Skin epidermis (tissue), 12 donors: ENCODE measurements around the gene VSX1.

Experiments used
- H3K27ac ChIP-seq, 21 experiments: fragments of 200-600 bp; sonication (generic) in 11 of 21; one replicate each; pipeline ENCODE4 v1.5.0; 2020; ENCODE audit warnings: mild to moderate bottlenecking in 3 of 21, inconsistent platforms in 2 of 21, moderate library complexity in 2 of 21
- H3K4me3 ChIP-seq, 7 experiments: fragments of 200-600 bp; sonication (generic) in 2 of 7; one replicate each; pipeline ENCODE4 v1.5.0; 2020; ENCODE audit warnings: inconsistent platforms in 2 of 7, mild to moderate bottlenecking in 2 of 7, moderate library complexity in 1 of 7

VSX1 gene

DNA sequence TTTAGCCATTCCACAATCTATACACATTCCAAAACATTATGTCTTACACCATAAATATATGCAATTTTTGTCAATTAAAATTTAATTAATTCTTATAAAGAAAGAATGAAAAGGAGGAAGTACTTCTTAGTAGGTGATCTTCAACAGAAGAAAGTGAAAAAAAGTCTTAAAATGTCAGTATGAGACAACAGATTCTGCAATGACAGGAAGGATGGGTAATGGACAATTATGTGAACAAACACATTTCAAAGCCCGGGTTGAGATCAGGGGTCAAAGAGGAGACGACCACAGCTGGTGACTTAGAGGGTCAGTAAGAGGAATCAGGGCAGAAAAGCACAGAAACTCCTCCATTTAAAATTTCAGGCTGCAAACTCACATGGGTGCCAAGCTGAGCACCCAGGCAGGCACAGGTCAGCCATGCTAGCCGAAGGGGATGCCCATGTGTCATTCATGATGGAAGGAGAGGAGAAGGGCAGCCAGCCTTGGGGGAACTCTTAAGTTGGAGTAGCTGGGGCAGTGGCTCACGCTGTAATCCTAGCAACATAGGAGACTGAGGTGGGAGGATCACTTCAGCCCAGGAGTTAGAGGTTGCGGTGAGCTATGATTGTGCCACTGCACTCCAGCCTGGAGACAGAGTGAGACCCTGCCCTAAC, 11.0 kb downstream of the VSX1 start:
- no peak overlapping the region for H3K27ac ChIP-seq
- no peak overlapping the region for H3K4me3 ChIP-seq

DNA sequence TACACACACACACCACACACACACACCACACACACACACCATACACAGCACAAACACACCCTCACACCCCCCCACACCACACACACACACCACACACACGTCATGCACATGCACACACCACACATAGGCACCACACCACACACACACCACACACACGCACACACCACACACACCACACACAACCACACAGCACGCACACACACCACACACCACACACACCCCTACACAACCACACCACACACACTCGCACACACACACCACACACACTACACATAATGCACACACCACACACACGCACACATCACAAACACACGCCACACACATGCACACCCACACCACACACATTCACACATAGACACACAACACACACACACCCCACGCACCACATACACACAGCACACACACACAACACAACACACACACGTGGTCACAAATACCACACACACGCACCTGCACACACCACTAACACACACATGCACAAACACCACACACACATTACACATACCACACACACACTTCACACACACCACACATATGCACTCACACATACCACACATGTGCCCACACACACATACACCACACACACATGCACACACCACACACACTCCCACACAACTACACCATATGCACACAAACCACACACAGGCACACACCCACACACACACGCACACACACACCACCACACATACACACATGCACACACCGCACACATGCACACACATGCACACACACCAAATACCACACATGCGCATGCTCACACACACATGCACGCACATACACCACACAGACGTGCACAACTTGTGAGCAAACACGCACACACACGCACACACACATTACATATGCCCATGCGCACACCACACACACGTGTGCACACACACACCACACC, 14.6 kb downstream of the VSX1 start:
- no peak overlapping the region for H3K4me3 ChIP-seq

DNA sequence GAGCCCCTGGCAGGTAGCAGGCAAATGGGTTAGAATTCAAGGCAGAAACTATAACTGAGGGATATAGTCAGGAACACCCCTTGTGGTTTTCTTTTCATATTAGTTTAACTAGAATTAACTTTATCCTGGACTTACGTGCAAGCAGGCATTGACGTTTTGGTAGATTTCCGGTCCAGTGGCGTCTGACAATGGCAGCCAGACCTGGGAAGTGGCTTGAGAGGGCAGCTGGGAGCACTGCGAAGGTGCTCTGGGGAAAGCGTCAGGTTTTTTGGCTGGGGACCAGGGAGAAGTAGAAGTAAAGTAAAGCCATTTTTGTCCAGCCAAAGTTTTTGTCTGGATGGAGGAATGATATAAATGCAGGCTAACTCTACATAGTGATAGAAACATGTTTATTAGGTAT, 15.6 kb downstream of the VSX1 start:
- H3K27ac ChIP-seq: no peak overlapping the region

More for the DNA sequence above, 14.6 kb downstream of the VSX1 start:
- no peak overlapping the region for H3K27ac ChIP-seq

DNA sequence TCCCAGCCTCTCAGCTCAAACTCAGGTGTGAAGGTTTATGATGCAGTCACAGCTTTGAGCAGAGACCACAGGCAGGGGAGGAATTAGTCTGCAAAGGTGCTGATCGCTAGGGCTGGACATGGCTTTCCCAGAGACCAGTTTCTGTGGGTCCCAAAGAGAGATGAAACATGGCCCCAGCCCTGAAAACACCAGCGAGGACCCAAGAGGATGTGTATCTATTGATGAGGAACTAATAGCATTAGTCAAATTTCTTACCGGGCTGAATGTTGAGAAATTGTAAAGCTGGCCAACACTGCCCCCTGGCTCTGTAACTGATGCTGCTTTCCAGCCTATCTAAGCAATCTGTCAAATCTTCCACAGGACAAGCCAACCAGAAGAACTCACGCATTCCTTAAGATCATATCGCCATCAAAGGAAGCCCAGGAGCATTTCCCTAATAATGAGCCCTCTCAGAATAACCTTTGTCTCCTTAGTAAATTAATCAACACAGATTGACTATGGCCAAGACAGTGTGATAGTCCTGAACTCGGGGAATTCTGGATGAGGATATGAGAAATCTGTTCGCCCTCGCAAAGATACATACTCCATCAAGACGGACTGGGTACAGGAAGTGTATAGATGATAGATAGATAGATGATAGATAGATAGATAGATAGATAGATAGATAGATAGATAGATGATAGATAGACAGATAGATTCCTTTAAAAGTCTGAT, 16.2 kb downstream of the VSX1 start:
- Histone ChIP-seq H3K27ac (no peak overlapping the region), H3K4me3 (no peak overlapping the region)

More for the DNA sequence above, 15.6 kb downstream of the VSX1 start:
- no peak overlapping the region for H3K4me3 ChIP-seq

DNA sequence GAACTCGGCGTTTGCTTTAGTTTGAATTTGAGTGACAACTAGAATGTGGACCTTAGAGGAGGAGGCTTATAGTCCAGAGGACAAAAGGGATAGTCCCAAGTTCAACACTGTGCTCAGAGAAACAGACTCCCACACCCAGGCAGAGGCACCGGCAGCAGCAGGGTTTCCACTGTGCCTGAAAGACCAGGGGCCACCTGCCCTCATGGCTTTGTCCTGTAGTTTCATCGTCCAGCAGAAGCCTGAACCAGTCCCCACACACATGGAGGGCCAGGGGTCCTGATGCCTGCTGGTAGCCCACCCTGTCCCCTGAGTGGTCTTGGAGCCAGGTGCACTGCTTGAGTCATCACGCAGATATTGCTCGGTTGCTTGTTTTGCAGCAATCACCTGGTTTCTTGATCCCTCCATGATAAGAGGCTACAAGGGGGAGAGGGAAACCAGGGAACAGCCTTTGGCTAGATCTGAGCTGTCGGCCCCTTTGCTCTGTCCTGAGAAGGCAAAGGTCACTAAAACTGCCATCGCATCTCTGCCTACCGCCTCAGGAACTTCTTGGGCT, 16.8 kb downstream of the VSX1 start:
- Histone ChIP-seq H3K27ac (no peak overlapping the region), H3K4me3 (no peak overlapping the region)

DNA sequence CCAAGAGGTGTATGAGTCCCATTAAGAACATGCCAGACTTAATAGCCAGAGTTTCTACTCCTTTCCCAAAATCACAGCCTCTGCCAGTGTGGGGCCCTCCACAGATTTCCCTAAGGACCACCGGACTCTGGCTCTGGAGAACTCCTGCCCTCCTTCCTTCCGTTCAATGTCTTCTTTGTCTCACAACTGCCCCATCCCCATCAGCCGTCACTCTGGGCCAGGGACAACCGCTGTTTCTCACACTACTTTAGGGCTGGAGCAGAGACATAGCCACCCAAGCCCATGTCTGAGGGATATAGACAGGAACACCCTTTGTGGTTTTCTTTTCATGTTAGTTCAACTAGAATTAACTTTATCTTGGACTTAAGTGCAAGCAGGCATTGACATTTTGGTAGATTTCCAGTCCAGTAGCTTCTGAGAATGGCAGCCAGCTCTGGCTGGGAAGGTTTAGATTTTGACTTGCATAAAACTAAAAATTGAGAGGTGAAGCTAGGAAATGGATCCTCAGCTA, 17.3 kb downstream of the VSX1 start:
- Histone ChIP-seq H3K4me3 (no peak overlapping the region), H3K27ac (no peak overlapping the region)

DNA sequence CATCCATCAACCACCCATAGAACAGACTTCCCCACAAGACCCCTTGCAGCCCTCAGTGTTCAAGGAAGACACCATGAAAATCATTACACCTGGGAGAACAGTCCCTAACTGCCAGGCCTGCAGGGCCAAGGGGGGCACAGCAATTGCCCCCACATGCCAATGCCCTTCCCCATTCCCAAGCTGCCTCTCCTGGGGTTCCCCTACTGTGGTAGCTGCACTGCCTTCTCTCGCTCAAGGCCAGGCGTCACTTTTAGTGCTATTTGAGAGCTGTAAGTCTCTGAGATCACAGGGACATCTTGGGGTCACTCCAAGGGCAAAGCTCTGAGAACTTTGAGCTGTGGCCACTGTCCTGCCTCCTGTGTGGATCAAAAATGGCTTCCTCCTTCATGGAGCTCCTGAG, 18.0 kb downstream of the VSX1 start:
- H3K27ac ChIP-seq: no peak overlapping the region
- no peak overlapping the region for H3K4me3 ChIP-seq

DNA sequence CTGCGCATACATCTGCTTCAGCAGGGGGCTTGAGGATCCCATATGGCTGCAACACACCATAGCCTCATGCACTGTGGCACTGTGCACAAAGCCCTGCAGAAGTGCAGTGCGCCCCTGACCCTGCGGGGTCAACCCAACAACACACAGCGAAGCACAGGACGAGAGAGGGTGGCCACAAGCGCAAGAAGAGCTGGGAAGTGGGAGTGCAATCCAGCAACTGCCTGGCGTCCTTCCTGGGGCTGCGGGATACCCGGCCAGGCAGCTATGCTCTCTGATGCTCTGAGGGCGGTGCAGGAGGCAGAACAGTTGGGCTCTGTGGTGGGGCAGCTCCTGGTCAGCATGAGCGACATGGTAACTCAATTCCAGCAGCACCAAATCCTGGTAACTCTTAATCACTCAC, 18.4 kb downstream of the VSX1 start:
- Histone ChIP-seq H3K27ac (no peak overlapping the region), H3K4me3 (no peak overlapping the region)

DNA sequence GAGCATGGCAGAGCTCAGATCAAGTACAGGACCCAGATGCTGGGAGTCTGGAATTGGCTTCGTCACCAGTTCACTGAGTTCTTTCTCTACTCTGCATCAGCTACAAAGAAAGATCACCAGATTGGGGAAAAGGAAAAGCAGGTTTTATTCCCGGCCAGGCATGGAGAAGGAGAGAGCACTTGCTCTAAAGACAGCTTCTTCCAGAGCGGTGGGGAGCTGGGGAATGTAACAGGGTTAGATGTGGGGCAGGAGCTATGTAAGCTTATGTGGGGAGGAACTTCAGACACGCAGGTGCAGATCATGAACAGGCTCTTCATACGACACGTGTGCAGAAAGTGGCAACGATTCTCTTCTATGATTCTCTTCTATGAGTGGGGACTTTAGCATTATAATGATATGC, 19.1 kb downstream of the VSX1 start:
- H3K4me3 ChIP-seq: no peak overlapping the region

DNA sequence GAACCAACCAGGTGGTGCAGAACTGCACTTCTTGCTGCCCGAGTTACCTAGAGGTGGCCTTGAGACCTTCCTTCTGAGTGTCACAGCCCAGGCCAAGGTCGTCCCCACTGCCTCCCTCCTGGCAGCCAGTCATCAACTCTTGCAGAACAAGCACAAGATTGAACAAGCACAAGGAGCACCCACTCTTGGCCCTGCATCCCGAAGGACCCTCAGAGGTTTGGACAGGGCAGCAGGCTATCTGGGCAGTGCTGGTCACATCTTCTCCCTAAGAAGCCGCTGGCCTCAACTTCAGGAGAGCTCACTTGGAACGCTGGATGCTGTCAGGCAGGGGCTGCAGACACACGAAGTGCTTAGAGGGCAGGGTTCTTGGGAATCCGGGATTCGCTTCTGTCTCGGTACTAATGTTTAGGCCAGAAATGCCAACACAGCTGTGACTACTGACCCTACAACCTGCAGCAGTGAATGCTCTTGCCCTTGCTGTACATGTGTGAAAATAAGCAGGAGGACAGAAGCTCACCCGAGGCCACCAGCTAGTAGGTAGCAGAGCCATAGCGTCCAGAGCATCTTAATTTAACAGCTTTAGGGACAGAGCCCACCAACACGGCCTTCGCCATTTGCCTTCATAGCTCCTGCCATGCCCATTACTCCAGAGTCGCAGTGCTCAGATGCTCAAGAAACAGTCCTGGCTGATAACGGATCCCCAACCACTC, 20.0 kb downstream of the VSX1 start:
- Histone ChIP-seq H3K27ac (no peak overlapping the region), H3K4me3 (no peak overlapping the region)

More for the DNA sequence above, 19.1 kb downstream of the VSX1 start:
- H3K27ac ChIP-seq: no peak overlapping the region

DNA sequence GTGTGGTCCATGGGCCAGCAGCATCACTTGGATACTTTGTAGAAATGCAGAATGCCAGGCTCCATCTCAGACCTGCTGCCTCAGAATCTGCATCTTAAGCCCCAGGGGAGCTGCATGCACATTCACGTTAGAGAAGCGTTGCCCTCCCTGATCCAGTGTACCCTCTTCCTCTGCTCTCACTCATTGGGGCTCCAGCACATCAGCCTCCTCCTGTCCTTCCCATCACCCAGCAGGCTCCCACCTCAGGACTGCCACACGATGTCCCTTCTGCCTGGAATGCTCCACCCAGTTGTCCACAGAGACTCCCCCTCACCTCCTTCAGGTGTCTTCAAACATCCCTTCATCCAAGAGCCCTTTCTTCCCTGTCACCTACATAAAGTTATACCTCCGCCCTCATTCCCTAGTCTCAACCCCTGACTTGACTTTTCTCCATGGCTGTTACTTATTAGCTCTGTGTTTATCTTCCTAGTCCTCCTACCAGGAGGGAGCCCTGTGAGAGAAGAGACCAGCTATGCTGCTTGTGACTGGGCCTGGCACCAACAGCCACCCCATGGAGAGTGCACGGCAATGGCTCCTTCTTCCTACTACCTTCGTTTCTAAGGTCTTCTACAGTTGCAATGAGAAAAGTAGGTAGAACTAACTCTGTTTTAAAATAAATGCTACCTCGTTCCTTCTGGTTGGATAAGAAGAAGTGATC, 20.7 kb downstream of the VSX1 start:
- Histone ChIP-seq H3K4me3 (no peak overlapping the region), H3K27ac (no peak overlapping the region)

DNA sequence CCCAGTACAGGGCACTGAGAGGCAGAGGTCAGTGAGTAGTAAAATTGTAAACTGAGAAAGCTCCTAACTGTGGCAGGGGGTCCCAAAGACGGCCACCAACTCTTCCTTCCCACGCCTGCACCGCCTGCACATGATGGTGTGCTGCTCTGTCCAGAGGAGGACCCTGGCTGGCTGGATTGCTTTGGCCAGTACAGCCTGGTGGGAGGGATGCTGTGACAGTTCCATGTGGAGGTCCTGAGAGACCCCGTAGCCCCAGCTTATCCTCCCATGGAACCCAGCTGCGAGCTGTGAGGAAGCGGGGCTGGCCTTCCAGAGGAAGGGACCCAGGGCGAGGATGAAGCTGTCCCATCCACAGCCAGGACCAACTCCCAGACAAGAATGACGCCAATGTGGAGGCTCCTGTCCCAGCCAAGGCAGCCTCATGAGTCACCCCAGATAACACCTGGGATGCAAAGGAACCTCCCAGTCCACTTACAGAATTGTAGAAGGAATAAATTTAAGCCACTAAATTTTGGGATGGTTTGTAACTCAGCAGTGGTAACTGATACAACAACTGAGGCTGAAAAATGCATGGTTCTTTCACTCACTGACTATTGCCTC, 22.0 kb downstream of the VSX1 start:
- Histone ChIP-seq H3K4me3 (no peak overlapping the region), H3K27ac (peak overlapping the region in 1 of 21 experiments; percentile 92)

DNA sequence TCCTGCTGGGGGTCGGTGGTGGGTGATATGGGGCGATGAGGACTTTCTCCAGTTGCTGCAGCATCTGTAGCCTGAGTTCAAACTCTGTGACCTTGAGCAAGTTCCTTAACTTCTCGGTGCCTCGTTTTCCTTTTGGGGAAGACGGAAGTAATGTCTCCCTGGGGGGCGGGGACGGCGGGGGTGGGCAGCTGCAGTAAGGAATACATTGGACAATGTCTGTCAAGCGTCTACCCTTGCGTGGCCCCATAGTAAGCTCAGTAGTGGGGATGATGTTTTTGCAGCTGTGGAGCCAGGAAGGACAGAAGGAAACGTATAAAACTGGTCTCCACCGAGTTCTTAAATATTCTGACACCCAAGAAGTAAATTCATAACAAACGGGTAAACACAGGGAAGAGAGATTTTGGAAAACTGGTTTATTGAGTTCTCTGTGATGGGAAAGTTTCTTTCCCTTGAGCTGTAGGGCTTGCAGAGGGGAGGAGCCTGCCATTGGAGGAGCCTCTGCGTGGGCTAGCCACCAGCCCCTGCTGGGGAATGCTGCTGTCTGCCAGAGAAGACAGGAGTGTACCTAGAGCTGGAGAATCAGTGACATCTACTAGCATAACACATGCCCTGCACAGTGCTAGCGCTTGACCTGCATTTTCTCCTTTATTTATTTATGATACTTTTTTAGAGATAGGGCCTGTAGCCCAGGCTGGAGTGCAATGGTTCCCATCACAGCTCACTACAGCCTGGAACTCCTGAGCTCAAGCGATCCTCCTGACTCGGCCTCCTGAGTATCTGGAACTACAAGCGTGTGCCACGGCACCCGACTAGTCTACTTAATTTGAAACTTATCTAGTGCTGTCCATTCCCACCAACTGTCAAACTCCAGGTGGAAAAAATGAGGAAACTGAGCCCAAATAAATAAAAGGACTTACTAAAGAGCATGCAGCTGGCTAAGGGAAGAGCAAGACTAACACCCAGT, 22.8 kb downstream of the VSX1 start:
- Histone ChIP-seq H3K4me3 (peak overlapping the region; percentile 60 to 89 (median 71)), H3K27ac (peak overlapping the region in 20 of 21 experiments; percentile 71 to 95 (median 89))

DNA sequence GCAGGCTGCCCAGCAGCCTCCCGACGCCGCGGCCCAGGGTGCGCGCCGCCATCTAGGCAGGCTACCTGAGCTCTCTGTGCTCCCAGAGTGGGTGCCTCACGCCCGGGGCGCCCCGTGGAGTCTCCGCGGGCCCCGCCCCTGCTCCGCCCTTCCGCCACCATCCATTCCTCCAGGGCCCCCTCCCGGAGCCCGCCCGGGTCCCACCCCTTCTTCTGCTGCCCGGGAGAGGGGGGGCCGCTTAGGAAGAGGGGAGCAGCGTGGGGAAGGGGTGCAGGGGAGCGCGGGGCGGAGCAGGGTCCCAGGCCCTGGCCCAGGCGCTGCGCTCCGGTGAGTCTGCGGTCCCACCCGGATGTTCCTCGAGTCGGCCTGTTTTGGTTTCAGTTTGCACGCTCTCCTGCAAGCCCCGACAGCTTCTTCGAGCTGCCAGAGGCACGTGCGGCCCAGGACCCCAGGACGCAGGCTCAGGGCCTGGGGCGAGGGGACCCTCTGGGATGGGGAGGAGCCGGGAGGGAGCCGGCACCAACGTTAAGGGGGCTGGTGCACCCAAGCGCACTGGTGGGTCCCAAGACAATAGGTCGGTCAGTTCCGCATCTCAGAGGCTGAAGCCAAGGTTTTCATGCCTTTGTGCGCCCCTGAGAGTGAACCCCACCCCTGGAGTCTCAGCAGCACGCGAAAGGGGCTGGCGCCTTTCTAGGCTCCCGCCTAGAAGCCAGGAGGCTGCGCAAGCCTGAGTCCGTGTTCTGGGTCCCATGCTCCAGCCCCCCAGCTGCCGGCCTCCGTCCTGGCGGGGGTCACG, 23.7 kb downstream of the VSX1 start, which contains the start of gene ACSS1:
TSS of gene ACSS1 (minus strand) at position 89 of the 796 bp plus-strand sequence. CDS start at position 52, 37 bp downstream.
- peak within 1 kb of the TSS; percentile 60 to 89 (median 71) for H3K4me3 ChIP-seq
- peak within 1 kb of the TSS; percentile 69 to 95 (median 89) for H3K27ac ChIP-seq

DNA sequence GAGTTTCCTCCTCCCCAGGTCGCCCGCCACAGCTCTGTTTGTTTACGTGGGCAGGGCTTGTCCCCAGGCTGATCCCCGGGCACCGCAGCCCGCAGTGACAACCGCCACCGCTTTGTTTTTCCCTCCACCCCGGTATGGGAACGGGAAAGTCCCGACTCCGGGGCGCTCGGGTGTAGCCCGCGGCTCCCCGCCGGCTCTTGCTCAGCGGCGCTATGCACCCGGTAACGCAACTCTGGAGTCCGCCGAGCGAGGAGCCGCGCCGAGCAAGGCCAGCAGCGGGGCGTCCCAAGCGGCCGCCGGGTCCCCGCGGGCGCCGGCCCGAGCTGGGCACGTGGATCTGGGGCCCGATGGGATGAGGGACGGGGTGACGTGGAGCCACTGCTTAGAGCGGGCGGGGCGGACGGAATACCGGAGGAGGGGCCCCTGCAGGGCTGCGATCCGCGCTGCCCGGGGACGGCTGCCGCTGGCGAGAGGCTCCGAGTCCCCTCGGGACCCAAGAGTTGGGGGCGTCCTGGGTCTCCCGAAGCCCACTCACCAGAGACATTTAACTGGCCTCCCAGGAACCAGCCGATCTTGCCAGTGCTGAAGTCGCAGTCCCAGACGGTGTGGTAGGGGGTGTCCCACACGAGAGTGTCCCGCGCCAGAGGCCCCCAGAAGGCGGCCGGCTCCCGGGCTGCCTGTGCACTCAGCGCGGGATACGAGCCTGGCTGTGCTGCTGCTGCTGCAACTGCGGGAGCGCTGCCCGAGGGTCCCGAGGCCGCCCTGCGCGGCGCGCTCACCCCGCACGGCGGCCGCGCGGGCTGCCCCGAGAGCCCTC, 24.5 kb downstream of the VSX1 start:
- peak overlapping the region; percentile 69 to 95 (median 89) for H3K27ac ChIP-seq
- peak overlapping the region; percentile 60 to 89 (median 71) for H3K4me3 ChIP-seq
